Neural cell (in vitro differentiated cells): Measurements from ENCODE around the gene CCDC80. TPM values are rescaled to one million over a fixed set of nuclear protein-coding genes. Genes with fewer than 3 reads are reported as not detected.

Source experiments
- H2AFZ ChIP-seq: fragments of 200-600, 300-800 bp; sonication (generic), shearing (Covaris generic); 2 replicates; pipeline ENCODE4 v1.6.0; 2014; ENCODE audit warnings: low read depth, mild to moderate bottlenecking, antibody characterized with exemption, low read length, moderate library complexity
- H3F3A ChIP-seq: fragments of 200-600 bp; shearing (Covaris generic); 2 replicates; pipeline ENCODE4 v1.6.1; 2016; ENCODE audit warnings: mild to moderate bottlenecking, moderate library complexity, mixed read lengths, antibody characterized with exemption, low read length; ENCODE audit not compliant: insufficient read depth, poor library complexity, severe bottlenecking
- H3K27ac ChIP-seq: fragments of 200-600, 300-800 bp; sonication (generic), shearing (Covaris generic); 2 replicates; pipeline ENCODE4 v1.5.1; 2014; ENCODE audit warnings: mild to moderate bottlenecking, low read length, moderate library complexity
- H3K27me3 ChIP-seq: fragments of 300-800, 200-600 bp; sonication (generic), shearing (Covaris generic); 2 replicates; pipeline ENCODE4 v1.6.0; 2014; ENCODE audit warnings: mild to moderate bottlenecking, low read depth, low read length, moderate library complexity; ENCODE audit not compliant: insufficient read depth
- H3K36me3 ChIP-seq: fragments of 300-800, 200-600 bp; sonication (generic), shearing (Covaris generic); 2 replicates; pipeline ENCODE4 v1.5.1; 2014; ENCODE audit warnings: mild to moderate bottlenecking, antibody characterized with exemption, low read length, moderate library complexity; ENCODE audit not compliant: insufficient read depth
- H3K4me2 ChIP-seq: fragments of 300-800, 200-600 bp; sonication (generic), shearing (Covaris generic); 2 replicates; pipeline ENCODE4 v1.6.0; 2014; ENCODE audit warnings: mild to moderate bottlenecking, low read length
- H3K4me3 ChIP-seq: fragments of 300-800, 200-600 bp; sonication (generic), shearing (Covaris generic); 2 replicates; pipeline ENCODE4 v1.5.1; 2014; ENCODE audit warnings: mild to moderate bottlenecking, low read length, moderate library complexity
- H3K79me2 ChIP-seq: fragments of 200-600 bp; shearing (Covaris generic); replicated peaks from 2 replicates; pipeline ENCODE4 v1.6.0; 2014; ENCODE audit warnings: mild to moderate bottlenecking, low read length, moderate library complexity; ENCODE audit not compliant: insufficient read depth
- H3K9ac ChIP-seq: fragments of 300-800, 200-600 bp; sonication (generic), shearing (Covaris generic); 2 replicates; pipeline ENCODE4 v1.6.1; 2016; ENCODE audit warnings: mild to moderate bottlenecking, low read length, mixed read lengths
- H3K9me2 ChIP-seq: fragments of 200-600 bp; shearing (Covaris generic); 2 replicates; pipeline ENCODE4 v1.6.1; 2016; ENCODE audit warnings: mild to moderate bottlenecking, low read length, mixed read lengths; ENCODE audit not compliant: insufficient read depth
- H3K9me3 ChIP-seq: fragments of 200-600, 300-800 bp; sonication (generic), shearing (Covaris generic); 2 replicates; pipeline ENCODE4 v1.6.1; 2016; ENCODE audit warnings: mild to moderate bottlenecking, mixed run types, low read length, moderate library complexity, mixed read lengths
- H4K20me1 ChIP-seq: fragments of 200-600 bp; shearing (Covaris generic); 2 replicates; pipeline ENCODE4 v1.6.1; 2016; ENCODE audit warnings: mild to moderate bottlenecking, mixed run types; ENCODE audit not compliant: insufficient read depth
- CTCF ChIP-seq: fragments of 450-650 bp; IDR thresholded peaks from 2 replicates; pipeline ENCODE4 v1.5.1; 2014; ENCODE audit warnings: antibody characterized with exemption, mild to moderate bottlenecking, moderate library complexity; ENCODE audit not compliant: poor library complexity, severe bottlenecking
- EP300 ChIP-seq: fragments of 450-650 bp; conservative IDR thresholded peaks from 2 replicates; pipeline ENCODE4 v1.6.1; 2014; ENCODE audit warnings: antibody characterized with exemption, mild to moderate bottlenecking, moderate library complexity; ENCODE audit not compliant: poor library complexity, severe bottlenecking
- EZH2 ChIP-seq: fragments of 200-600, 300-800 bp; shearing (Covaris generic), sonication (generic); IDR thresholded peaks from 2 replicates; pipeline ENCODE4 v1.6.1; 2014; ENCODE audit warnings: antibody characterized with exemption, low read length, borderline replicate concordance, mild to moderate bottlenecking; ENCODE audit not compliant: insufficient read depth, poor library complexity, severe bottlenecking
- MXI1 ChIP-seq: fragments of 450-650 bp; conservative IDR thresholded peaks from 2 replicates; pipeline ENCODE4 v1.6.1; 2014; ENCODE audit warnings: antibody characterized with exemption, mild to moderate bottlenecking; ENCODE audit not compliant: poor library complexity, severe bottlenecking
- POLR2AphosphoS5 ChIP-seq: IDR thresholded peaks from 2 replicates; pipeline ENCODE4 v1.6.1; 2012
- RAD21 ChIP-seq: fragments of 450-650 bp; conservative IDR thresholded peaks from 2 replicates; pipeline ENCODE4 v1.6.1; 2014; ENCODE audit warnings: antibody characterized with exemption, mild to moderate bottlenecking, moderate library complexity
- REST ChIP-seq: IDR thresholded peaks from 2 replicates; pipeline ENCODE4 v1.6.1; 2012; ENCODE audit warnings: borderline replicate concordance
- SMC3 ChIP-seq: fragments of 450-650 bp; conservative IDR thresholded peaks from 2 replicates; pipeline ENCODE4 v1.6.1; 2014; ENCODE audit warnings: antibody characterized with exemption, mild to moderate bottlenecking, moderate library complexity; ENCODE audit not compliant: poor library complexity
- TAF1 ChIP-seq: IDR thresholded peaks from 2 replicates; pipeline ENCODE4 v1.6.1; 2012; ENCODE audit warnings: low read depth
- polyA plus RNA-seq: library from polyadenylated mRNA; depleted of rRNA; stranded (reverse); fragments of >200 nt; gene quantifications from 2 replicates; pipeline ENCODE4 v1.2.3, GENCODE V29; 2014

CCDC80 gene
- polyA plus RNA-seq, 1 donor from 2014 or later: 0.14 TPM

GRCh38 chr3:112688819-112689218, 47.9 kb upstream of the CCDC80 start:
- Histone ChIP-seq H3F3A (no peaks in the 10 kb centered on the region), H3K4me3 (no peak overlapping the region), H3K9me3 (no peaks in the 10 kb centered on the region), H3K9ac (no peak overlapping the region), H3K4me2 (no peak overlapping the region), H3K36me3 (no peaks in the 10 kb centered on the region), H2AFZ (no peak overlapping the region), H3K27me3 (no peaks in the 10 kb centered on the region), H3K79me2 (no peaks in the 10 kb centered on the region), H4K20me1 (no peaks in the 10 kb centered on the region), H3K9me2 (no peaks in the 10 kb centered on the region), H3K27ac (no peak overlapping the region)
- TF ChIP-seq SMC3 (no peak), EZH2 (no peak), MXI1 (no peak), RAD21 (no peak), EP300 (no peak), CTCF (no peak), TAF1 (no peak), POLR2AphosphoS5 (no peak), REST (no peak)

GRCh38 chr3:112688085-112688769, 47.3 kb upstream of the CCDC80 start:
- no peak for TF ChIP-seq CTCF
- no peak for TF ChIP-seq MXI1
- no peak for TF ChIP-seq REST
- TF ChIP-seq POLR2AphosphoS5: no peak
- no peak for TF ChIP-seq EZH2
- no peak for TF ChIP-seq SMC3
- TF ChIP-seq EP300: no peak
- TF ChIP-seq RAD21: no peak
- TF ChIP-seq TAF1: no peak
- no peaks in the 10 kb centered on the region for H3K36me3 ChIP-seq
- no peak overlapping the region for H3K27ac ChIP-seq
- no peak overlapping the region for H3K9ac ChIP-seq
- no peaks in the 10 kb centered on the region for H4K20me1 ChIP-seq
- H3K4me2 ChIP-seq: no peak overlapping the region
- no peak overlapping the region for H2AFZ ChIP-seq
- no peaks in the 10 kb centered on the region for H3K9me3 ChIP-seq
- no peaks in the 10 kb centered on the region for H3K9me2 ChIP-seq
- no peak overlapping the region for H3K4me3 ChIP-seq
- H3K27me3 ChIP-seq: no peaks in the 10 kb centered on the region
- H3K79me2 ChIP-seq: no peaks in the 10 kb centered on the region
- no peaks in the 10 kb centered on the region for H3F3A ChIP-seq
